Renal pelvis (tissue), 4 donors: ENCODE data around the gene GABRB1. TPM values are rescaled to one million over a fixed set of nuclear protein-coding genes. Genes with fewer than 3 reads are reported as not detected.
"Not testable (repeated sequence)": the region's sequence is repeated elsewhere in the genome, so short reads cannot be mapped to it uniquely, and the experiment has no call there.

Experiments used
- DNase-seq: peaks from one replicate; pipeline ENCODE4 v3.0.0-alpha.2; 2013
- polyA plus RNA-seq, 3 donors: library from polyadenylated mRNA; unstranded; fragments of 120-200 nt; gene quantifications; one replicate each; pipeline ENCODE4 v1.2.1, GENCODE V29; 2013; ENCODE audit not compliant: insufficient read length in 3 of 3

The GABRB1 gene
- polyA plus RNA-seq, 3 donors: 0.27 to 1.2 (median 1.2) TPM

DNA sequence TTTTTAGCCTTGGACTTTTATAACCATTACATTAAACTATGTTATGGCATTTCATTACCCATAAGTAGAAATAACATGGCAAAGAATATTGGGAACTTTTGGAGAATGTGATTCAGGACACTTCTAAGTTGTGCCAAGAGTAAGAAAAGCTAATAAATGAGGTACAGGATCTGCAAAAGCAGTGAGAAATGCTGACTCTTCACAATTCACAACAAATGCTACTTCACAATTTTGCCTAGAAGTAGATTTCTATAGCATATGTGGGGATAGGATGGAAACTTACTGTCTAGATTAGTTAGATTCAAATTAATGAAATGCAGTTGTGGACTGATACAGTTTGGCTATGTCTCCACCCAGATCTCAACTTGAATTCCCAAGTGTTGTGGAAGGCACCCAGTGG is 258.4 kb downstream of the GABRB1 start:
- DNase-seq: no peak

GRCh38 chr4:47290873-47291272 is 259.5 kb downstream of the GABRB1 start:
- DNase-seq: not testable (repeated sequence)

DNA sequence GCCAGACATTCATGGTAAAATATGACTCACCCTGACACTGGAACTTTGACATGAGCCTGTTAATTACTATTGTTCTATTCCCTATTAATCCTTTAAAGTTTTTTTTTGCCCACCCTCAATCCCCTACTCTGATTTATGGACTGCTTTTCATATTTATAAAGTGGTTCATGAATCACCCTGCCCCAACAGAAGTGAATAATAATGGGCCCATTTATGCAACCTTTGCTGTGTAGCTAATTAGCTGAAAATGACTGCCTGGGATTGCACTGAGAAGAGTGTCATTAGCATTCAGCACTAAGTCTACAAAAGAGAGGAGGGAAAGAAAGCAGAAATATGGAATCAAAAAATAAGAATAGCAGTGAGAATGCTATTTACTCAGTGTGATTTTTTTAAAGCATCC is 277.8 kb downstream of the GABRB1 start:
- DNase-seq: no peak

- DNase-seq: no peak
These were observed 280.8 kb downstream of the GABRB1 start for GRCh38 chr4:47312170-47312569.

DNA sequence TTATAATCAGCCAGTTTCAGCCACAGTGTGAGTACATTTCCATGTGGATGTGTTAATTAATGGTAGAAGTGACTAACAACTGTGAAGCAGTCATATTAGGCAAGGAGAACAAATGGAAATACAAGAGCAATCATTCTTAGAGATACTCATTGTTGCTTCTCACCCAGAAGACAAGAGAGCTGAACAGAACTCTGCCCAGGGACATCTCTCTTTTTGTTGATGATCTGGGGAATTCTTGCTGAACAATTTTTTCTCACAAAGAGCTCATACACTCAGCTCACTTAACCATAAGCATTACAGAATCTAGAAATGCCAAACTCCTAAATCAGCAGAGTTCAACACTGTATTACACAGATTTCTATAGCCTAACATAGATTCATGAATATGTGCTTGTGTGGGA is 282.0 kb downstream of the GABRB1 start:
- DNase-seq: no peak

DNA sequence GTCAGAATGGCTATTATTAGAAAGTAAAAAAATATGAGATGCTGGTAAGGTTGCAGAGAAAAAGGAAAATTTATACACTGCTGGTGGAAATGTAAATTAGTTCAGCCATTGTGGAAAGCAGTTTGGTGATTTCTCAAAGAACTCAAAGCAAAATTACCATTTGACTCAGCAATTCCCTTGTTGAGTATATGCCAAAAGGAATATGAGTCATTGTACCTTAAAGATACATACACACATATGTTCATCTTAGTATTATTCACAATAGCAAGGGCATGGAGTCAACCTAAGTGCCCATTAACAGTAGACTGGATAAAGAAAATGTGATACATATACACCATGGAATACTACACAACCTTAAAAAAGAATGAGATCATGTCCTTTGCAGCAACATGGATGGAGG is 284.0 kb downstream of the GABRB1 start:
- DNase-seq: no peak

DNA sequence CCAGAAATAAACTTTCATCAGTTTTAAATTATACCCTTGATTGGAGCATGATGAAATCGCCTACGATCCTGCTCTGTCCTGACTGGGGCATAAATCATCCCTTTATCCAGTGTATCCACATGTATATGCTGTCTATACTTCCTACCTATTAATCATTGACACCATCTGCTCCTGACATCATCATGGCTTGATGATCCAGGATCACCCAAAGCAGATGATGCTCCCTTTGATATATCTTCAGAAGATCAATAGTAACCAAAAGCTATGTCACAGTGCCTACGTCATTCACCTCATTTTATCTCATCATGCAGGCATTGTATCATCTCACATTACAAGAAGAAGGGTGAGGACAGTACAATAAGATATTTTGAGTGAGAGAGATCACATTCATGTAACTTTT is 294.7 kb downstream of the GABRB1 start:
- DNase-seq: no peak

GRCh38 chr4:47330866-47331265 is 299.5 kb downstream of the GABRB1 start:
- DNase-seq: no peak

GRCh38 chr4:47334652-47335051 is 303.3 kb downstream of the GABRB1 start:
- DNase-seq: no peak

- DNase-seq: no peak
These were observed 306.5 kb downstream of the GABRB1 start for GRCh38 chr4:47337893-47338292.

DNA sequence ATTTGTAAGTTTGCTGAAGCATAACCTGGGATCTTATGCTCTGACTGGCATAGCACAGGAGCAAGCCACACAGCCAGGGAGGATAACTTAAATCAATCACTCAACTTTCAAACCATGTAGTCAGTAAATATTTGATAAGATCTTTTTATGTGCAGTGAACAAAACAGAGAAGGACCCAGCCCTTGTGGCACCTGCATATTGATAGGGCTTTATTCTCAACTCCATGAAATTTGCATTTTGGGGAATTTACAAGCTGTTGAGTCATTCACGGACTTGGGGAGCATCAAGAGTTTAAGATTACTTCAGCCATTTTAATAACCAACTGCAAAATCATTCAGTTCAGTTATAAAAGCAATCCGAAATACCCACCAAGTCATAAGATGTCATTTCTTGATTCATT is 309.5 kb downstream of the GABRB1 start:
- no peak for DNase-seq

GRCh38 chr4:47342796-47343195 is 311.4 kb downstream of the GABRB1 start:
- no peak for DNase-seq

DNA sequence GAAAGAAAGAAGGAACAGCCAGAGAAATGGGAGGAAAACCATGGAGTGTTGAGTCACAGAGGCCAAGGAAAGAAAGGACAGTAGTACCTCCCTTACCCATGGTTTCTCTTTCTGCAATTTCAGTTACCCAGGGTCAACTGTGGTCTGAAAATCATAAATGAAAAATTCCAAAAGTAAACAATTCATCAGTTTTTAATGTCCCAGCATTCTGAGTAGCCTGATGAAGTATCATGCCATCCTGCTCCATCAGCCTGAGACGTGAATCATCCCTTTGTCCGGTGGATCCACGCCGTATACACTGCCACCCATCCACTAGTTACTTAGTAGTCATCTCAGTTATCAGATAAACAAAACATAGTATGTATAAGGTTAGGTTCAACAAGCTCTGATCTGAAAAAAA is 318.0 kb downstream of the GABRB1 start:
- DNase-seq: no peak

GRCh38 chr4:47355568-47355967 is 324.2 kb downstream of the GABRB1 start:
- DNase-seq: no peak

DNA sequence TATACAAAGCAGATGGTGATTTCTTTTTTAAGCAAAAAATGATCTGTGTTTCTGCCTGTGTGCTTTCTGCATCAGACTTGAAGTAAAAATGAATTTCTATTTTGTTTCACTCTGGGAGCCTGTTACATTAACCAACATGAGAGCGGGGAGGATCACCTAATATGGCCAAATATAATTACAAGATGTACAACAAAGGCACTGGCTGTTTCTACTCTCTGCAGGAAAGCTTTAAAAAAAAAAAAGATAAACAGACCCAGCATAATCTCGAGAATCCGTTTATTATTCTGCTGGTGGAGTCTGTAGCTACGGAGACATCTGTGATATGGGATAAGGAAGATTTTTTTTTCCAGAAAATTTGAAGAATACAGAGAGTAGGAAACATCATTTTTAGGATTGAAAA is 328.5 kb downstream of the GABRB1 start:
- no peak for DNase-seq

DNA sequence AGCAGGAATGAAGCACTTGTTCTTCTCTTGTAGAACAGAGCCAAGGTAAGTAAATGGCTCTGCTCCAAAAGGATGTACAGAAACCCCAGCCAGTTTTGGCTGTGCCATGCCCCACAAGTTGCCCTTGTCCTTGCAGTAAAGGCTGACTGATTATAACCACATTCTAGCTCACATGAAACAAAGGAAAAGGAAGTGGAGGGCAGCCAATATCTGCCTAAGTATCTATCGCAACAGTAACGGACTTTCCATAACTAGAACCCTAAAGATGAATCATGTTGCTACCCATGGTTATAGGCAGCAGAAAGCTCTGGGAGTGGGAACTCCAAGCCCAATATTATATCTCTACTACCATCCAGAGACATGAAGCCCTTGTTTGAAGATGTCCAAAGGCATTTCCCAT is 336.4 kb downstream of the GABRB1 start:
- no peak for DNase-seq

GRCh38 chr4:47368211-47368610 is 336.8 kb downstream of the GABRB1 start:
- no peak for DNase-seq

GRCh38 chr4:47372561-47372960 is 341.2 kb downstream of the GABRB1 start:
- DNase-seq: no peak

- DNase-seq: no peak
These were observed 341.8 kb downstream of the GABRB1 start for GRCh38 chr4:47373174-47373573.

DNA sequence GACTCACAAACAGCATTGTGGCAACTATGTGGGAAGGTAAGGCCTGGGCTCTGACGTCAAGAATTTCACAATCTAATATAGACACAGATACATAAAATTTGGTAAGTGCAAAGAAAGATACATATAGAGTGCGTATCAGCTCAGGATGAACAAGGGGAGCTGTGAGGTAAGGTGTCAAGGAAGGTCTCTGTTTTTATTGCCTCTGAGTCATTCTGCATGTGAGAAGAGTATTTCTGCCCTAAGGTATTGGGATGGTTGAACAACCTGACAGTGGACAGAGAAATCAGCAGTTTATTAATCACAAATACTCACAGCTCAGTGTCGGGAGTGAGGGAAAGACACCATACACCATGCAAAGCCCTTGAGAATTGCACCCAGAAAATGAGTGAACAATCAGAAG is 342.3 kb downstream of the GABRB1 start:
- no peak for DNase-seq

DNA sequence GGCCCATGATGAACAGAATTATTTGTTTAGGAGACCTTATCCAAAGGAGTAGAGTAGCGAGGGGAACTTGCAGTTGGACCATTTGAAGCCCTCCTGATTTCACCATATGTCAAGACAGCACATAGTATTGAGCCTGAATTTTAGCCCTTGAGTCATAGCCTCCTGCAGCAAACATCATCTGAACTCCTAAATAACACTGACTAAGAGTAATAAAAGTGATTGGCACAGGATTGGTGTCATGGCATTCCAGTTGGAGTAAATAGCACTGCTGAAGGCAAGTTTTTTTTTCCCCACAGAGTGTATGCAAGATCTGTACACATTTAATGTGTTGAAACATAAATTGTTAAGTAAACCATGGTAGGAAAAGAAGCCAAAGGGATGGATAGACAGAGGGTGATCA is 343.1 kb downstream of the GABRB1 start:
- DNase-seq: no peak

GRCh38 chr4:47378021-47378530 is 346.7 kb downstream of the GABRB1 start:
- DNase-seq: not testable (repeated sequence)

DNA sequence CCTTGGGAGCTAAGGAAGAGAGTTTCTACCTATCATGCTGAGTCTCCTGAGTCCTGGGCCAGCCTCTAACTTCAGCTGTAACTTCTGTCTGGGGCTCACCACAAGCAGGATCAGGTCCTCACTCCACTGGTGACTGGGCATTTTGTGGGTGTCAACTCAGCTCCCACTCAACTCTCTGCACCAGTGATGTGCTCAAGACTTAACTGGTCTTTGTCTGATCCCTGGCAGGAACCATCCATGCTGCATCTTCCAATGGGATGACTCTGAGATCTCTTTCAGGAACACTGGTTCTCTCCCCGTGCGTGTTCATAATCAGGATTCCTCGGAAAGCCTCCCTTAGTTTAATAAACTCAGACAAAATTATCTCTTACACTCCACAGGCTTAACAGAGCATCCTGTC is 349.8 kb downstream of the GABRB1 start:
- no peak for DNase-seq

DNA sequence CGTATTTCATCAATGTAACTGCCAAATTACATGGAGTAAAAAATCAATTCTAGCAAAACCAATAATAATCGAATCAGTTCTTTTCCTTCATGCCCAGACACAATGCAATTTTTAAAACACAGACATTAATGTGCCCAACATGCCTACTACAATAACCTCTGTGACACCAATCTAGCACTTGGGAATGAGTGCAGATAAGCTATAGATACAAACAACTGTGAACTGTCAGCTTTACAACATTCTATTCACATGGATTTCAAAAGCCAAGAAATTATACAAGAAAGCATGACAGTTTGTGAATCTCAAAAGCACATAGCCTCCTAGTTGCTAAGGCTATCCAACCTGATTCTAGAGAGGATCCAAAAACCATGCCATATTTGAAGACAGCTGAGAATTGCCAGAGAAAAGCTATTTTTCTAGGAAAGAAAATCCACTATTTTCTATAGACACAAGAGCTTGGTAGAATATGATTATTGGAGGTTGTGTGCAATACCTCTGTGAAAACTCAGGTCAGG is 351.5 kb downstream of the GABRB1 start:
- DNase-seq: no peak
